Measurements from ENCODE around the gene ZSWIM1.

Gene ZSWIM1

DNA sequence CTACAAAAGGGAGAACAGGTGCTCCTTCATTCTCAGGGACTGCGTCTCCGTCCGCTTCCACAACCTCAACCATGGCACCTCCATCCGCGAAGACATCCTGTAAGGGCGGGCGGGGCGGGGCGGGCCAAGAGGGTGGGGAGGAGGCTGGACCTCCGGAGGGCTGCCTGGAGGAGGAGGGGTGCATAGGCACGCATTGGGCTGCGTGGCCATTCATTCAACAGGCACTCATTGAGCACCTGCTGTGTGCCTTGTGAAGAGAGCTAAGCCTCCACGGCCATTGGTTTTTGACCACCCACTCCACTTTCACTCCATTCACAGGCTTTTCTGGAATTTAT, 23.2 kb upstream of the ZSWIM1 start:
- H2BK15ac ChIP-seq (replicated peaks; ENCODE audit: low read depth) = no peak overlapping the region
- peak overlapping the region; percentile 82 for H3K4me2 ChIP-seq (ENCODE audit: low read length)
- H3K4me1 ChIP-seq (ENCODE audit: control insufficient read depth, low read depth, low read length) = no peaks in the 10 kb centered on the region
- H4K5ac ChIP-seq (ENCODE audit: low read length) = no peak overlapping the region
- no CpG with 5 or more reads among the region's 13 CpGs for WGBS (ENCODE audit: extremely low coverage, insufficient coverage, low lambda C conversion rate)
- DNase-seq = peak; percentile 66
- peak overlapping the region; percentile 41 for H4K8ac ChIP-seq (ENCODE audit: low read depth, low read length)
- peak overlapping the region; percentile 52 for H2BK5ac ChIP-seq (ENCODE audit: low read length)
- H3K27me3 ChIP-seq (ENCODE audit: insufficient read depth, low read length, poor library complexity) = no peaks in the 10 kb centered on the region
- no peak overlapping the region for H3K23ac ChIP-seq (ENCODE audit: low read length)
- peak overlapping the region; percentile 72 for H3K9ac ChIP-seq (ENCODE audit: low read length)
- no peak overlapping the region for H2AK5ac ChIP-seq (ENCODE audit: low read length)
- peak overlapping the region; percentile 88 for H3K56ac ChIP-seq (ENCODE audit: low read length)
- H3K36me3 ChIP-seq (ENCODE audit: control insufficient read depth, insufficient read depth, low read length) = no peaks in the 10 kb centered on the region
- H3K79me2 ChIP-seq (ENCODE audit: control insufficient read depth, insufficient read depth, low read length) = peaks cover 2% of the 10 kb centered on the region
- peak overlapping the region; percentile 35 for H3K18ac ChIP-seq (ENCODE audit: low read length)
- no peak overlapping the region for H2BK120ac ChIP-seq (ENCODE audit: low read depth, low read length)
- H3K4ac ChIP-seq (ENCODE audit: low read depth, low read length) = no peak overlapping the region
- peak overlapping the region; percentile 19 for H3K27ac ChIP-seq (ENCODE audit: low read depth, low read length)
- peak overlapping the region; percentile 21 for H3K4me3 ChIP-seq (ENCODE audit: low read length)
- peaks cover 3% of the 10 kb centered on the region for H3K79me1 ChIP-seq (ENCODE audit: low read length)

DNA sequence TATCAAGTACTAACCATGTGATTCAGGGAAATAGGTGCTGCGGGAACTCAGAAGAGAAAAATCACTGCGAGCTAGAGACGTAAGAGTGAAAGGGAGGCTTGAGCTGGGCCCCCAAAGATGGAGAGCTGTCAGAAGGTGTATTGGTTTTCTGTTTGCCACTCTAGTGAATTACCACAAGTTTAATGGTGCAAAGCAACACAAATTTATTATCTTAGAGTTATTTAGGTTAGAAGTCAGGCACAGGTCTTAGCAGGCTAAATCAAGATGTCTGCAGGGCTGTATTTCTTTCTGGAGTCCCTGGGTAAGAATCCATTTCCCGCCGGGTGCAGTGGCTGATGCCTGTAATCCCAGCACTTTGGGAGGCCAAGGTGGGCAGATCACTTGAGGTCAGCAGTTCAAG, 21.1 kb upstream of the ZSWIM1 start:
- Histone ChIP-seq H3K27ac (ENCODE audit: low read depth, low read length) (no peak overlapping the region), H3K18ac (ENCODE audit: low read length) (no peak overlapping the region), H3K36me3 (ENCODE audit: control insufficient read depth, insufficient read depth, low read length) (no peaks in the 10 kb centered on the region), H3K23ac (ENCODE audit: low read length) (no peak overlapping the region), H4K8ac (ENCODE audit: low read depth, low read length) (no peak overlapping the region), H3K9ac (ENCODE audit: low read length) (no peak overlapping the region), H2AK5ac (ENCODE audit: low read length) (no peak overlapping the region), H2BK120ac (ENCODE audit: low read depth, low read length) (no peak overlapping the region), H4K5ac (ENCODE audit: low read length) (no peak overlapping the region), H3K27me3 (ENCODE audit: insufficient read depth, low read length, poor library complexity) (no peaks in the 10 kb centered on the region), H3K4me3 (ENCODE audit: low read length) (no peak overlapping the region), H3K4ac (ENCODE audit: low read depth, low read length) (no peak overlapping the region), H3K4me2 (ENCODE audit: low read length) (no peak overlapping the region), H3K79me1 (ENCODE audit: low read length) (peaks cover 3% of the 10 kb centered on the region), H3K4me1 (ENCODE audit: control insufficient read depth, low read depth, low read length) (no peaks in the 10 kb centered on the region), H3K56ac (ENCODE audit: low read length) (no peak overlapping the region), H3K79me2 (ENCODE audit: control insufficient read depth, insufficient read depth, low read length) (peaks cover 2% of the 10 kb centered on the region), H2BK5ac (ENCODE audit: low read length) (no peak overlapping the region), H2BK15ac (replicated peaks; ENCODE audit: low read depth) (no peak overlapping the region)
- no CpG with 5 or more reads among the region's 5 CpGs for WGBS (ENCODE audit: extremely low coverage, insufficient coverage, low lambda C conversion rate)
- no peak for DNase-seq

DNA sequence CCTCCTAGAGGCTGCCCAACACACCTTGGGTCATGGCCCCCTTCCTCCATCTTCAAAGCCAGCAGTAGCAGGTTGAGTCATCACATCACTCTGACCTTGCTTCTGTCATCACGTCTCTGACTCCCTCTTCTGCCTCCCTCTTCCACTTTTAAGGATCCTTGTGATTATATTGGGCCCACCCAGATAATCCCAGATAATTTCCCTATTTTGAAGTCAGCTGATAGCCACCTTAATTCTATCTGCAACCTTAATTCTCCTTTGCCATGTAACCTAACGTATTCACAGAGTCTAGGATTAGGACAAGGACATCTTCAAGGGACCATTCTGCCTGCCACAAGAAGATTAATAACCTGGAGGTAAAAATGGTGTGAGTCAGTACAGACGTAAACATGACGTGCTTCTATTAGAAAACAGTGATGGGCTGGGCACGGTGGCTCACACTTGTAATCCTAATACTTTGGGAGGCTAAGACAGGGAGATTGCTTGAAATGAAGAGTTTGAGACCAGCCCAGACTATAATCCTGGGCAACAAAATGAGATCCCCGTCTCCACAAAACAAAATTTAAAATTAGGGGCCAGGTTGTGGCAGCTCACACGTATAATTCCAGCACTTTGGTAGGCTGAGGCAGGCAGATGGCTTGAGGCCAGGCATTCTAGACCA, 20.3 kb upstream of the ZSWIM1 start:
- no CpG with 5 or more reads among the region's 7 CpGs for WGBS (ENCODE audit: extremely low coverage, insufficient coverage, low lambda C conversion rate)
- no peak overlapping the region for H4K8ac ChIP-seq (ENCODE audit: low read depth, low read length)
- H3K4me2 ChIP-seq (ENCODE audit: low read length) = no peak overlapping the region
- H3K79me1 ChIP-seq (ENCODE audit: low read length) = peaks cover 3% of the 10 kb centered on the region
- H2BK5ac ChIP-seq (ENCODE audit: low read length) = no peak overlapping the region
- H3K27ac ChIP-seq (ENCODE audit: low read depth, low read length) = no peak overlapping the region
- H4K5ac ChIP-seq (ENCODE audit: low read length) = no peak overlapping the region
- no peaks in the 10 kb centered on the region for H3K27me3 ChIP-seq (ENCODE audit: insufficient read depth, low read length, poor library complexity)
- no peak overlapping the region for H3K4me3 ChIP-seq (ENCODE audit: low read length)
- no peak for DNase-seq
- H2AK5ac ChIP-seq (ENCODE audit: low read length) = no peak overlapping the region
- H3K36me3 ChIP-seq (ENCODE audit: control insufficient read depth, insufficient read depth, low read length) = no peaks in the 10 kb centered on the region
- H3K18ac ChIP-seq (ENCODE audit: low read length) = no peak overlapping the region
- H3K56ac ChIP-seq (ENCODE audit: low read length) = no peak overlapping the region
- no peaks in the 10 kb centered on the region for H3K4me1 ChIP-seq (ENCODE audit: control insufficient read depth, low read depth, low read length)
- peaks cover 2% of the 10 kb centered on the region for H3K79me2 ChIP-seq (ENCODE audit: control insufficient read depth, insufficient read depth, low read length)
- no peak overlapping the region for H3K4ac ChIP-seq (ENCODE audit: low read depth, low read length)
- no peak overlapping the region for H2BK15ac ChIP-seq (replicated peaks; ENCODE audit: low read depth)
- H2BK120ac ChIP-seq (ENCODE audit: low read depth, low read length) = no peak overlapping the region
- no peak overlapping the region for H3K23ac ChIP-seq (ENCODE audit: low read length)
- H3K9ac ChIP-seq (ENCODE audit: low read length) = no peak overlapping the region

DNA sequence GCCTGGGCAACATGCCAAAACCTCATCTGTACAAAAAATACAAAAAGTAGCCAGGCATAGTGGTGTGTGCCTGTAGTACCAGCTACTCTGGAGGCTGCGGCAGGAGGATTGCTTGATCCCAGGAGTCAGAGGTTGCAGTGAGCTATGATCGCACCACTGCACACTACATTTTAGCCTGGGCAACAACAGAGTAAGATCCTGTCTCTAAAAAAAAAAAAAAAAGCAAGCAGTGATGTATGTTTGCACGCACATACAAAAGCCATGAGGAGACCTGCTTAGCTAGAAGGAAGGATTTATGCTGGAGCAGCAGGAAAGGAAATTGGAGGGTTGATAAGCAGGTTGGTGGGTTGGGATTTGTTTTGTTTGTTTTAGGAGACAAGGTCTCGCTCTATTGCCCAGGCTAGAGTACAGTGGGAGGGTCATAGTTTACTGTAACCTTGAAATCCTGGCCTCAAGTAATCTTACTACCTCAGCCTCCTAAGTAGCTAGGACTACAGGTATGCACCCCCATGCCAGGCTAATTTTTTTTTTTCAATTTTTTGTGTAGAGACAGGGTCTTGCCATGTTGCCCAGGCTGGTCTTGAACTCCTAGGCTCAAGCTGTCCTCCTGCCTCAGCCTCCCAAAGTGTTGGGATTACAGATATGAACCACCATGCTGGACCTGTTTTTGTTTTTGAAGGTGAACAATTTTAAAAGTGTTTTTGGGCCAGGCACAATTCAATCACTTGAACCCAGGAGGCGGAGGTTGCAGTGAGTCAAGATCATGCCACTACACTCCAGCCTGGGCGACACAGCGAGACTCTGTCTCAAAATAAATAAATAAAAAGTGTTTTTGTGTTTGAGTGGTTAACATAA, 19.6 kb upstream of the ZSWIM1 start:
- Histone ChIP-seq H2BK15ac (replicated peaks; ENCODE audit: low read depth) (no peak overlapping the region), H2BK120ac (ENCODE audit: low read depth, low read length) (no peak overlapping the region), H2BK5ac (ENCODE audit: low read length) (no peak overlapping the region), H3K27me3 (ENCODE audit: insufficient read depth, low read length, poor library complexity) (no peaks in the 10 kb centered on the region), H3K23ac (ENCODE audit: low read length) (no peak overlapping the region), H4K5ac (ENCODE audit: low read length) (no peak overlapping the region), H3K4ac (ENCODE audit: low read depth, low read length) (no peak overlapping the region), H3K36me3 (ENCODE audit: control insufficient read depth, insufficient read depth, low read length) (no peaks in the 10 kb centered on the region), H3K4me2 (ENCODE audit: low read length) (no peak overlapping the region), H3K4me1 (ENCODE audit: control insufficient read depth, low read depth, low read length) (no peaks in the 10 kb centered on the region), H3K9ac (ENCODE audit: low read length) (no peak overlapping the region), H2AK5ac (ENCODE audit: low read length) (no peak overlapping the region), H3K4me3 (ENCODE audit: low read length) (no peak overlapping the region), H3K18ac (ENCODE audit: low read length) (no peak overlapping the region), H3K27ac (ENCODE audit: low read depth, low read length) (no peak overlapping the region), H3K79me1 (ENCODE audit: low read length) (peaks cover 3% of the 10 kb centered on the region), H3K56ac (ENCODE audit: low read length) (no peak overlapping the region), H3K79me2 (ENCODE audit: control insufficient read depth, insufficient read depth, low read length) (peaks cover 2% of the 10 kb centered on the region), H4K8ac (ENCODE audit: low read depth, low read length) (no peak overlapping the region)
- no CpG with 5 or more reads among the region's 7 CpGs for WGBS (ENCODE audit: extremely low coverage, insufficient coverage, low lambda C conversion rate)
- DNase-seq = no peak

DNA sequence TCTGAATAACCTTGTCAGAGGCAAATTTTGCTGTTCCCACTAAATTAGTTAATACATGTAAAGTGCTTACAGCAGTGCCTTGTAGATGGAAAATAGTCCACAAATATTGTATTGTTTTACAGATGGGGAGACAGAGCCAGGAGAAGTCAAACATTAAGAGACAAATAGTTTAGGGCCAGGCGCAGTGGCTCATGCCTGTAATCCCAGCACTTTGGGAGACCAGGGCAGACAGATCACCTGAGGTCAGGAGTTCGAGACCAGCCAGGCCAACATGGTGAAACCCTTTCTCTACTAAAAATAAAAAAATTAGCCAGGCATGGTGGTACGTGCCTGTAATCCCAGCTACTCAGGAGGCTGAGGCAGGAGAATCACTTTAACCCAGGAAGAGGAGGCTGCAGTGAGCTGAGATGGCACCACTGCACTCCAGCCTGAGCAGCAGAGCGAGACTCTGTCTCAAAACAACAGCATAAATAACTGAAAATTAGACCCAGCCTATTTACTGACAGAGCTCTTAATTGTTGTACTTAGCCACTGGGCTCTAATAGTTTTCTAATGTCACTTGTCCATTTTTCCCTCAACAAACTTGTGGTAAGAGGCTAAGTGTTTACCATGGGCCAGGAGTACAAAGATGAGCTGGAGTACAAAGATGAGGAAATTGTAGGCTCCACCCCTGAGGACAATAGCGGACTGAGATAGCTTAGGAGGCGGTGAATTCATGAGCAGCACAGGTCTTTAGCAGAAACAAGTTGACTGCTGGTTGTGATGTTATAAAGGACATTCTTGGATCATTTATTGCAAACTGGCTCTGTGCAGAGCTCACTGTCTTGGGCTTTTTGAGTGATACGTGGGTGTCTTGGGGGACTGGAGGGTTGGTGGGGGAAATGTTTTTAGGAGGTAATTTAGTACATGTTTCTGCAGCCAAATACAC, 17.2 kb upstream of the ZSWIM1 start:
- no peak overlapping the region for H3K4me3 ChIP-seq (ENCODE audit: low read length)
- H2BK5ac ChIP-seq (ENCODE audit: low read length) = no peak overlapping the region
- WGBS (ENCODE audit: extremely low coverage, insufficient coverage, low lambda C conversion rate) = no CpG with 5 or more reads among the region's 7 CpGs
- H3K4me1 ChIP-seq (ENCODE audit: control insufficient read depth, low read depth, low read length) = no peaks in the 10 kb centered on the region
- H3K23ac ChIP-seq (ENCODE audit: low read length) = no peak overlapping the region
- H3K27me3 ChIP-seq (ENCODE audit: insufficient read depth, low read length, poor library complexity) = no peaks in the 10 kb centered on the region
- no peak overlapping the region for H4K8ac ChIP-seq (ENCODE audit: low read depth, low read length)
- H4K5ac ChIP-seq (ENCODE audit: low read length) = no peak overlapping the region
- H3K9ac ChIP-seq (ENCODE audit: low read length) = no peak overlapping the region
- no peak overlapping the region for H2AK5ac ChIP-seq (ENCODE audit: low read length)
- DNase-seq = no peak
- no peaks in the 10 kb centered on the region for H3K79me2 ChIP-seq (ENCODE audit: control insufficient read depth, insufficient read depth, low read length)
- no peaks in the 10 kb centered on the region for H3K36me3 ChIP-seq (ENCODE audit: control insufficient read depth, insufficient read depth, low read length)
- H3K18ac ChIP-seq (ENCODE audit: low read length) = no peak overlapping the region
- no peak overlapping the region for H2BK120ac ChIP-seq (ENCODE audit: low read depth, low read length)
- no peak overlapping the region for H2BK15ac ChIP-seq (replicated peaks; ENCODE audit: low read depth)
- H3K4me2 ChIP-seq (ENCODE audit: low read length) = no peak overlapping the region
- H3K56ac ChIP-seq (ENCODE audit: low read length) = no peak overlapping the region
- no peak overlapping the region for H3K27ac ChIP-seq (ENCODE audit: low read depth, low read length)
- H3K79me1 ChIP-seq (ENCODE audit: low read length) = no peaks in the 10 kb centered on the region
- H3K4ac ChIP-seq (ENCODE audit: low read depth, low read length) = no peak overlapping the region
